HG03565 (cell line): ENCODE data around the gene PAPOLB.

Experiments
- ATAC-seq: cut with Tn5 transposase; IDR thresholded peaks from one replicate; pipeline ENCODE4 v1.9.1; 2021; ENCODE audit warnings: mild to moderate bottlenecking, moderate library complexity; ENCODE audit not compliant: unreplicated experiment

PAPOLB gene

DNA sequence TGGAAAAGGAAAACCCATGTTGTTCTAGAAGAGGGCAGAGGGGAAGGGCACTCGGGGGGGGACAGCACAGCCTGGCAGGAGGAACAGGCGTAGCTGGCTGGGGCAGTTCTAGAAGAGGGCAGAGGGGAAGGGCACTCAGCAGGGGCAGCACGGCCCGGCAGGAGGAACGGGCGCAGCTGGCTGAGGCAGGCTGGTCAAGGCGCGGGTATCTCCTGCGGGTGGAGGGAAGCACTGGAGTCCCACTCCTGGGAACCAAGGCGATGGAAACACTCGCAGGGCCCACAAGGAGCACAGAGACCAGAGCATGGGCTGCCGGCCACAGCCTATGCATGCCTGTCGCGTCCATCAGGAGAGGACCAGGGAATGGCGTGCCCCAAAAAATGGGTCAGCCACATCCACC lies 36.7 kb downstream of the PAPOLB start:
- ATAC-seq = no peak

GRCh38 chr7:4824120-4824775 lies 37.6 kb downstream of the PAPOLB start:
- ATAC-seq = no peak

- no peak for ATAC-seq
Measured at GRCh38 chr7:4823441-4824119, 38.2 kb downstream of the PAPOLB start.

DNA sequence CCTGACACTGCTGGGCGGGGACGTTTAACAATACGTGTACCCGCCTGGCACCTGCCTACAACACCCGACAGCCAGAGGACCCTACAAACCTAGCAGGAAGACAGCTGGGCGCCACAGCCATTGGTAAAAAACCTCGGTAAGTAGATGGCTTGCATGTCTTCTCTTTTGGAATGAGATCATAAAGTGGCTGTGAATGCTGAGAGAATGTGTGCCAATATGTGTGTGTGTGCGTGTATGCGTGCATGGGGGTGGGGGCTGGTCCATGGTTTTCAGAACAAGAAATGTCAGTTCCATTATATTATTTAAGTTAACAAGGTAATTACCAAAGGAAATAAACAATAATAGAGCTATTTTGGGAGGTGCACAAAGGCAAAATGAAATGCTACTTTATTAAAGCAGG lies 39.2 kb downstream of the PAPOLB start:
- no peak for ATAC-seq

GRCh38 chr7:4820967-4821471 lies 40.8 kb downstream of the PAPOLB start:
- no peak for ATAC-seq

DNA sequence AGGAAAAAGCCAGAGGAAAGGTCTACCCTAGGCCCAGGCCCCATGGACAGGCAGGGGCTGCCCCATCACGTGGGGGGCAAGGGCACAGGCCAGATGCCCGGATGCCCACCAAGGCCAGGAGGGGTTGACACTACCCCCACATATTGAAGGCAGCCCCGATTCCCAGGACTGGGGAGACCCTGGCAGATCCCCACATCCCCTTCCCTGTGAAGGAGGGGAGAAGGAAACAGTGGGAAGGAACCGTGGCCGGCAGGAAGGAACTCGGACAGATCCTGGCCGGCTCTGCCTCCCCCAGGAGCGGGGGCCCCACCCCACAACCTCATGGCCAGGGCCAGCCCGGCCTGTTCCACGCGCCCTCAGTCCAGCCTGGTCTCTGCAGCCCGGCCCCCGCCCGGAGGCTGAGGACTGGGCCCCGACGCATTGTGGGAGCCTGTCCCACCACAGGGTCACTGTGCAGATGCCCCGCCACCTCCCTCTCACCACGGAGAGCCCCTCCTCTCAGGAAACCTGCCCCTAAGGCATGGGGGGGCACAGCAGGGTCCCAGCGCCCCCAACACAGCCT lies 41.3 kb downstream of the PAPOLB start:
- no peak for ATAC-seq

- no peak for ATAC-seq
Measured at GRCh38 chr7:4819560-4820404, 42.0 kb downstream of the PAPOLB start.

- ATAC-seq = no peak
Measured at GRCh38 chr7:4818000-4818794, 43.6 kb downstream of the PAPOLB start.

- no peak for ATAC-seq
Measured at GRCh38 chr7:4817178-4817901, 44.5 kb downstream of the PAPOLB start.

GRCh38 chr7:4816419-4817080 lies 45.3 kb downstream of the PAPOLB start:
- no peak for ATAC-seq

DNA sequence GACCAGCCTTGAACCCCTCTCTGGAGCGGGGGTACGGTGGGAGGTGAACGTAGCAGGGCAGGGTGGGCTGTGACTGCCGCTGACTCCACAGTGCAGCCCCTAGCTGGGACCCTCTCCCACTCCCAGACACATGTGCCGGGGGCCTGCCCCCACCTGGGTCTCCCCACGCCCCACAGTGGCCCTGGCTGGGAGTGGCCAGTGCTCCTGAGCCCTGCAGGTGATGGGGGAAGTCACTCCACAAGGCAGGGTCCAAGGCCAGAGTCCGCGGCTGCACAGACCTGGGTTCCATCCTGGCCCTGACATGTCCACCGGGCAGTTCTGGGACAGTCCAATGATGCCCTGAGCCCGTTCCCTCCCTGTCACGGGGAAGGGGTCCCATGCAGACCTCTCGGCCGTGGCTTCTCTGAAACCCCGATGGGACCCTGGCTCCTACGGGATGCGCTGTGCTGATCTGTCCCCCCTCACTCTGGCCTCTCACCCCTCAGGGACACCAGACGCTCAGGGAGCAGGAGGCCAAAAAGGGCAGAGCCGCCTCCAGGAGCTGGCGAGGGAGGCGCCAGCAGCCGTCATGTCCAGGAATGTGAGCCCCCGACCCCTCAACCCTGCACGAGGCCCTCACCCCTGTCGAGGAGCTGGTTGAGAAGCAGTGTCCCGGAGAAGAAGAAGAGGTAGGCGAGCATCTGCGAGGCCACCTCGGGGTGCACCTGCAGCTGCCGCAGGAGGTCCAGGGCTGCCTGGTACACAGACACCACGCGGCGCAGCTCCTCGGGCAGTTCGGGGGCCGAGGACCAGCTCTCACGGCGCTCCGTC lies 46.0 kb downstream of the PAPOLB start:
- no peak for ATAC-seq

DNA sequence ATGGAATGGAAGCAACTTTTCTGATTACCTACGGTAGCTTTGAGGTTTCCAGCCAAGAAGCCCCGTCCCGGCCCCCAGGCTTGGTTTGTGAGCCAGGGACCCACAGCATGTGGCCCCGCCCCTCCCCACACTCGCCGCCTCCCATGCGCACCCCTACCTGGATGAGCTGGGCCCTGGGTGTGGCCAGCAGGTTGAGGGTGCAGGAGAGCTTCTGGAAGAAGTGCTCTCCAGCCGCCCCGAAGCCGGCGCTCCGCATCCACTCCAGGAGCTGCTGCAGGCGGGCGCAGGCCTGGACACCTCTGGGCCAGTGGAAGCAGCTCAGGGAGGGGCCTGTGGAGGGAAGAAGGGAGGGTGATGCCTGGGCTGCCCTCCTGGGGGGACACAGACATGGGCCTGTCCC lies 46.7 kb downstream of the PAPOLB start:
- ATAC-seq = no peak

GRCh38 chr7:4814433-4814832 lies 47.4 kb downstream of the PAPOLB start:
- no peak for ATAC-seq

DNA sequence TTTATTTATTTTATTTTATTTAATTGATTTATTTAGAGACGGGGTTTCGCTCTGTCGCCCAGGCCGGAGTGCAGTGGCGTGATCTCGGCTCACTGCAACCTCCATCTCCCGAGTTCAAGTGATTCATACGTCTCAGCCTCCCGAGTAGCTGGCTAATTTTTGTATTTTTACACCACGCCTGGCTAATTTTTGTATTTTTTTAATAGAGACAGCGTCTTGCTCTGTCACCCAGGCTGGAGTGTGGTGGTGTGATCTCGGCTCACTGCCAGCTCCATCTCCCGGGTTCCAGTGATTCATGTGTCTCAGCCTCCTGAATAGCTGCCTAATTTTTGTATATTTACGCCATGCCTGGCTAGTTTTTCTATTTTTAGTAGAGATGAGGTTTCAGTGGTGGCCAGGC lies 52.2 kb downstream of the PAPOLB start:
- ATAC-seq = no peak

DNA sequence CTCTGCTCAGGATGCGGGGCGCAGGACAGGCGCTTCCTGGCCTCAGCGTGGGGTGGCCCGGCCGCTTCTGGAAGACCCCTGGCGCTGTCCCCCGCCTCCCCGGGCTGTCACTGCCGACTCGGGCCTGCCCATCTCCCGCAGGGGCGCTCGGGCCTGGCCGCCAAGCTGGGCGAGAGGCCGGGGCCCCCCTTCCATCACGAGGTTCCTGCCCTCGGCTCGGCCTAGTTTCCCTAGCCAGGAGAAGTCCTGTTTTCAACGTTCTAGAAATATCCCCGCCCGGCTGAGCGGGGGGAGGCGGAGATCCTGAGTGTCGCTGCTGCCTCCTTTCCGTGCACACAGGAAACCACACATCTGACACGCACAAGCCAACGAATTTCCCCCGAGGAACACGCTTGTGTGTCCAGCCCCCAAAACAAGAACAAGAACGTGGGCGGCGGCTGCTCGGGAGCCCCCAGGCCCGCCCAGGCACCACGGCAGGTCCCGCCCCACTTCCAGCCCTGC lies 52.7 kb downstream of the PAPOLB start:
- no peak for ATAC-seq

GRCh38 chr7:4808565-4808964 lies 53.3 kb downstream of the PAPOLB start:
- no peak for ATAC-seq

DNA sequence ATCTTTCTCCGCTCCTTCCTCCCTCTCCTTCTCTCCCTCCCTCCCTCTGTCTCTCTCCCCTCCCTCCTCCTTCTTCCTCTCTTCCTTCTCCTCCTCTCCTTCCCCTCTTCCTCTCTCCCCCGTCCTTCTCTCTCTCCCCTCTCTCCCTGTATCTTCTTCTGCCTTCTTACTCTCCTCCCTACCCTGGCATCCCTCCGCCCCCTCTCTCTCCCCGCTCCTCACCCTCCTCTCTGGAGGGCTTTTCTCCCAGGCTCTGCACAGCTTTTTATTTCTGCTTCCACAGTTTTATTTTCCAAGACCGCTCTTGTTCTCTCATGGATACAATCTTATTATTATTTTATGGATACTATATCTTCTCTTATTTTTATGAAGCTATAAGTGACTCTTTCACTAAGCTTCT lies 53.8 kb downstream of the PAPOLB start:
- no peak for ATAC-seq
